ENCODE measurements around the gene CCBE1. TPM values are rescaled to one million over a fixed set of nuclear protein-coding genes. Genes with fewer than 3 reads are reported as not detected.
"Not testable (repeated sequence)": the region's sequence is repeated elsewhere in the genome, so short reads cannot be mapped to it uniquely, and the experiment has no call there.

The CCBE1 gene
- total RNA-seq, 1 donor from 2014 or later: 4.1 TPM

GRCh38 chr18:59715966-59716369 lies 18.7 kb upstream of the CCBE1 start:
- Mint-ChIP-seq H3K9me3 (ENCODE audit: unreplicated experiment) (peaks cover 7% of the 10 kb centered on the region), H3K36me3 (ENCODE audit: low read depth, unreplicated experiment) (no peaks in the 10 kb centered on the region), H3K27ac (ENCODE audit: unreplicated experiment) (peak overlapping the region; percentile 95), H3K4me3 (ENCODE audit: unreplicated experiment) (peak overlapping the region; percentile 11), H3K27me3 (ENCODE audit: low read depth, unreplicated experiment) (no peaks in the 10 kb centered on the region), H3K4me1 (ENCODE audit: low read depth, unreplicated experiment) (peaks cover 43% of the 10 kb centered on the region)
- H3K27me3 ChIP-seq (ENCODE audit: insufficient read depth, low read length): peaks cover 3% of the 10 kb centered on the region
- peak overlapping the region; percentile 35 for H3K4me2 ChIP-seq (ENCODE audit: low read length)
- no peaks in the 10 kb centered on the region for H3K79me2 ChIP-seq (ENCODE audit: insufficient read depth, low read length)
- no peaks in the 10 kb centered on the region for H4K20me1 ChIP-seq (ENCODE audit: insufficient read depth, low read length)
- H2AFZ ChIP-seq (ENCODE audit: low read depth, low read length): no peak overlapping the region
- H3K36me3 ChIP-seq (ENCODE audit: insufficient read depth, low read length): no peaks in the 10 kb centered on the region
- H3K27ac ChIP-seq (ENCODE audit: low read depth, low read length): peak overlapping the region; percentile 85
- H3K9me3 ChIP-seq (ENCODE audit: insufficient read depth, low read depth, low read length): no peaks in the 10 kb centered on the region
- peaks cover 49% of the 10 kb centered on the region for H3K4me1 ChIP-seq (ENCODE audit: insufficient read depth, low read length)
- peak overlapping the region; percentile 37 for H3K9ac ChIP-seq (ENCODE audit: low read length)
- TF ChIP-seq EZH2 (IDR thresholded peaks at IDR 0.05; ENCODE audit: insufficient read depth, low read length): no peak
- TF ChIP-seq CTCF (IDR thresholded peaks at IDR 0.05; ENCODE audit: insufficient read depth, low read depth, low read length): peak; percentile 9
- peak; percentile 97 for DNase-seq (ENCODE audit: low read depth)
- H3K4me3 ChIP-seq (ENCODE audit: insufficient read depth, low read depth, low read length): no peak overlapping the region
- peak; percentile 99 for FAIRE-seq

- Histone ChIP-seq H3K27me3 (ENCODE audit: insufficient read depth, low read length) (peaks cover 3% of the 10 kb centered on the region), H3K4me2 (ENCODE audit: low read length) (peak overlapping the region; percentile 35), H3K4me3 (ENCODE audit: insufficient read depth, low read depth, low read length) (no peak overlapping the region), H3K36me3 (ENCODE audit: insufficient read depth, low read length) (no peaks in the 10 kb centered on the region), H3K9me3 (ENCODE audit: insufficient read depth, low read depth, low read length) (no peaks in the 10 kb centered on the region), H2AFZ (ENCODE audit: low read depth, low read length) (no peak overlapping the region), H3K4me1 (ENCODE audit: insufficient read depth, low read length) (peaks cover 49% of the 10 kb centered on the region), H3K9ac (ENCODE audit: low read length) (peak overlapping the region; percentile 37), H3K27ac (ENCODE audit: low read depth, low read length) (peak overlapping the region; percentile 85), H3K79me2 (ENCODE audit: insufficient read depth, low read length) (no peaks in the 10 kb centered on the region), H4K20me1 (ENCODE audit: insufficient read depth, low read length) (no peaks in the 10 kb centered on the region)
- no peak overlapping the region for H3K4me3 Mint-ChIP-seq (ENCODE audit: unreplicated experiment)
- TF ChIP-seq EZH2 (IDR thresholded peaks at IDR 0.05; ENCODE audit: insufficient read depth, low read length) (no peak), CTCF (IDR thresholded peaks at IDR 0.05; ENCODE audit: insufficient read depth, low read depth, low read length) (no peak)
- peak; percentile 29 for DNase-seq (ENCODE audit: low read depth)
- H3K27ac Mint-ChIP-seq (ENCODE audit: unreplicated experiment): peak overlapping the region; percentile 95
- H3K27me3 Mint-ChIP-seq (ENCODE audit: low read depth, unreplicated experiment): no peaks in the 10 kb centered on the region
- no peak for FAIRE-seq
- peaks cover 7% of the 10 kb centered on the region for H3K9me3 Mint-ChIP-seq (ENCODE audit: unreplicated experiment)
- no peaks in the 10 kb centered on the region for H3K36me3 Mint-ChIP-seq (ENCODE audit: low read depth, unreplicated experiment)
- peaks cover 43% of the 10 kb centered on the region for H3K4me1 Mint-ChIP-seq (ENCODE audit: low read depth, unreplicated experiment)
Observed at GRCh38 chr18:59715445-59715844, 18.2 kb upstream of the CCBE1 start.

GRCh38 chr18:59714096-59714495 lies 16.9 kb upstream of the CCBE1 start:
- not testable (repeated sequence) for H3K4me3 ChIP-seq (ENCODE audit: insufficient read depth, low read depth, low read length); H4K20me1 ChIP-seq (ENCODE audit: insufficient read depth, low read length); DNase-seq (ENCODE audit: low read depth); H3K4me2 ChIP-seq (ENCODE audit: low read length); H3K9me3 ChIP-seq (ENCODE audit: insufficient read depth, low read depth, low read length); H2AFZ ChIP-seq (ENCODE audit: low read depth, low read length); H3K9me3 Mint-ChIP-seq (ENCODE audit: unreplicated experiment); H3K9ac ChIP-seq (ENCODE audit: low read length); H3K27me3 ChIP-seq (ENCODE audit: insufficient read depth, low read length); FAIRE-seq; H3K79me2 ChIP-seq (ENCODE audit: insufficient read depth, low read length); H3K27me3 Mint-ChIP-seq (ENCODE audit: low read depth, unreplicated experiment); H3K27ac ChIP-seq (ENCODE audit: low read depth, low read length); H3K4me3 Mint-ChIP-seq (ENCODE audit: unreplicated experiment); H3K27ac Mint-ChIP-seq (ENCODE audit: unreplicated experiment); H3K36me3 ChIP-seq (ENCODE audit: insufficient read depth, low read length); H3K36me3 Mint-ChIP-seq (ENCODE audit: low read depth, unreplicated experiment)
- H3K4me1 Mint-ChIP-seq (ENCODE audit: low read depth, unreplicated experiment): peaks cover 38% of the 10 kb centered on the region
- H3K4me1 ChIP-seq (ENCODE audit: insufficient read depth, low read length): peaks cover 38% of the 10 kb centered on the region
